H9 (cell line): ENCODE measurements around the gene KAZN. TPM values are rescaled to one million over a fixed set of nuclear protein-coding genes. Genes with fewer than 3 reads are reported as not detected.

Source experiments
- DNase-seq: peaks from one replicate; pipeline ENCODE4 v3.0.0-alpha.2; 2017
- H2AFZ ChIP-seq: one replicate; pipeline ENCODE4 v1.6.1; 2013; ENCODE audit warnings: mild to moderate bottlenecking, low read length, control low read depth, moderate library complexity
- H2AK5ac ChIP-seq: 2 replicates; pipeline ENCODE4 v1.6.1; 2013; ENCODE audit warnings: low read length, control low read depth, mixed read lengths; ENCODE audit not compliant: insufficient read length
- H2BK120ac ChIP-seq: one replicate; pipeline ENCODE4 v1.6.1; 2013; ENCODE audit warnings: low read depth, mild to moderate bottlenecking, low read length, control low read depth, inconsistent platforms; ENCODE audit not compliant: poor library complexity, severe bottlenecking
- H2BK12ac ChIP-seq: 2 replicates; pipeline ENCODE4 v1.6.1; 2013; ENCODE audit warnings: low read length, control low read depth, mixed read lengths, low read depth; ENCODE audit not compliant: insufficient read length
- H2BK15ac ChIP-seq: 2 replicates; pipeline ENCODE4 v1.6.1; 2013; ENCODE audit warnings: low read depth, low read length, control low read depth
- H2BK20ac ChIP-seq: one replicate; pipeline ENCODE4 v1.6.1; 2013; ENCODE audit warnings: low read depth, mild to moderate bottlenecking, low read length, control low read depth, inconsistent platforms; ENCODE audit not compliant: poor library complexity, severe bottlenecking
- H2BK5ac ChIP-seq: 2 replicates; pipeline ENCODE4 v1.6.1; 2013; ENCODE audit warnings: low read length, control low read depth, mixed read lengths; ENCODE audit not compliant: insufficient read length
- H3K14ac ChIP-seq: 2 replicates; pipeline ENCODE4 v1.6.1; 2013; ENCODE audit warnings: low read length, control low read depth; ENCODE audit not compliant: insufficient read depth
- H3K18ac ChIP-seq: 2 replicates; pipeline ENCODE4 v1.6.1; 2013; ENCODE audit warnings: low read depth, mild to moderate bottlenecking, mixed read lengths, low read length, control low read depth; ENCODE audit not compliant: insufficient read length
- H3K23ac ChIP-seq: 2 replicates; pipeline ENCODE4 v1.6.1; 2013; ENCODE audit warnings: low read length, control low read depth, mixed read lengths, low read depth; ENCODE audit not compliant: insufficient read length
- H3K23me2 ChIP-seq: 2 replicates; pipeline ENCODE4 v1.6.1; 2013; ENCODE audit warnings: low read depth, mild to moderate bottlenecking, mixed read lengths, low read length, control low read depth; ENCODE audit not compliant: insufficient read length, poor library complexity, severe bottlenecking
- H3K27ac ChIP-seq: 2 replicates; pipeline ENCODE4 v1.5.1; 2013; ENCODE audit warnings: low read length, control low read depth, mixed read lengths, low read depth; ENCODE audit not compliant: insufficient read length
- H3K27me3 ChIP-seq: 2 replicates; pipeline ENCODE4 v1.6.1; 2013; ENCODE audit warnings: low read length, control low read depth, inconsistent platforms; ENCODE audit not compliant: insufficient read depth
- H3K4ac ChIP-seq: 2 replicates; pipeline ENCODE4 v1.6.1; 2013; ENCODE audit warnings: low read depth, mild to moderate bottlenecking, control low read depth, inconsistent platforms, low read length, moderate library complexity
- H3K4me1 ChIP-seq: 2 replicates; pipeline ENCODE4 v1.6.1; 2013; ENCODE audit warnings: low read length, control low read depth, inconsistent platforms; ENCODE audit not compliant: insufficient read depth
- H3K4me2 ChIP-seq: 2 replicates; pipeline ENCODE4 v1.6.1; 2013; ENCODE audit warnings: low read length, control low read depth, mixed read lengths; ENCODE audit not compliant: insufficient read length, insufficient read depth
- H3K56ac ChIP-seq: 2 replicates; pipeline ENCODE4 v1.6.1; 2013; ENCODE audit warnings: low read depth, mild to moderate bottlenecking, mixed read lengths, low read length, control low read depth; ENCODE audit not compliant: insufficient read length
- H3K79me1 ChIP-seq: 2 replicates; pipeline ENCODE4 v1.6.1; 2013; ENCODE audit warnings: low read depth, mild to moderate bottlenecking, moderate library complexity, low read length, control low read depth, inconsistent platforms; ENCODE audit not compliant: insufficient read depth, poor library complexity, severe bottlenecking
- H3K79me2 ChIP-seq: 2 replicates; pipeline ENCODE4 v1.6.1; 2013; ENCODE audit warnings: low read length, control low read depth, inconsistent platforms; ENCODE audit not compliant: insufficient read depth
- H3K9ac ChIP-seq: 2 replicates; pipeline ENCODE4 v1.6.1; 2013; ENCODE audit warnings: low read length, control low read depth, mixed read lengths; ENCODE audit not compliant: insufficient read length; ENCODE audit errors: extremely low read depth
- H3K9me3 ChIP-seq: one replicate; pipeline ENCODE4 v1.6.1; 2013; ENCODE audit warnings: low read depth, low read length, inconsistent platforms; ENCODE audit not compliant: control insufficient read depth
- H3T11ph ChIP-seq: one replicate; pipeline ENCODE4 v1.6.1; 2013; ENCODE audit warnings: mild to moderate bottlenecking, low read length, control low read depth, inconsistent platforms
- H4K20me1 ChIP-seq: one replicate; pipeline ENCODE4 v1.6.1; 2013; ENCODE audit not compliant: control insufficient read depth, insufficient read length, insufficient read depth
- H4K5ac ChIP-seq: 2 replicates; pipeline ENCODE4 v1.6.1; 2013; ENCODE audit warnings: low read depth, mild to moderate bottlenecking, mixed read lengths, low read length, control low read depth; ENCODE audit not compliant: insufficient read length
- H4K8ac ChIP-seq: replicated peaks from 2 replicates; pipeline ENCODE4 v1.6.1; 2013; ENCODE audit warnings: low read length, control low read depth, mixed read lengths, low read depth; ENCODE audit not compliant: insufficient read length
- H4K91ac ChIP-seq: 2 replicates; pipeline ENCODE4 v1.6.1; 2013; ENCODE audit warnings: low read depth, mild to moderate bottlenecking, moderate library complexity, mixed read lengths, low read length, control low read depth; ENCODE audit not compliant: insufficient read length
- H3K27ac Mint-ChIP-seq, 3 experiments: 2 replicates in 2 of 3; 3 replicates in 1 of 3; pipeline ENCODE4 v1.8.0; 2020 to 2021; ENCODE audit warnings: mixed read lengths in 3 of 3, mild to moderate bottlenecking in 1 of 3, moderate library complexity in 1 of 3
- H3K27me3 Mint-ChIP-seq: 2 replicates; pipeline ENCODE4 v1.8.0; 2021; ENCODE audit warnings: low read depth, mild to moderate bottlenecking, moderate library complexity, mixed read lengths
- H3K36me3 Mint-ChIP-seq, 3 experiments: 2 replicates in 2 of 3; 3 replicates in 1 of 3; pipeline ENCODE4 v1.8.0; 2020 to 2021; ENCODE audit warnings: low read depth in 3 of 3, mixed read lengths in 3 of 3; ENCODE audit not compliant: insufficient read depth in 1 of 3
- H3K4me1 Mint-ChIP-seq, 2 experiments: 2 replicates each; pipeline ENCODE4 v1.8.0; 2020; ENCODE audit warnings: mixed read lengths in 2 of 2
- H3K4me3 Mint-ChIP-seq, 2 experiments: 2 replicates in 1 of 2; 3 replicates in 1 of 2; pipeline ENCODE4 v1.8.0; 2020 to 2021; ENCODE audit warnings: mild to moderate bottlenecking in 2 of 2, mixed read lengths in 2 of 2, moderate library complexity in 1 of 2
- H3K9me3 Mint-ChIP-seq, 2 experiments: 2 replicates in 1 of 2; 3 replicates in 1 of 2; pipeline ENCODE4 v1.8.0; 2020; ENCODE audit warnings: mild to moderate bottlenecking in 2 of 2, mixed read lengths in 2 of 2, moderate library complexity in 1 of 2
- WGBS: extraction: QIAGEN DNeasy Blood & Tissue Kit; methylation state at CpG from one replicate; pipeline ENCODE4 v1.1.7; 2013; ENCODE audit warnings: missing lambda C conversion rate, low lambda C conversion rate, mixed read lengths; ENCODE audit not compliant: insufficient read length; ENCODE audit errors: extremely low coverage; 5-methylcytosine and 5-hydroxymethylcytosine counted together
- total RNA-seq: library from RNA; stranded (reverse); gene quantifications from 2 replicates; pipeline ENCODE4 v1.2.1, GENCODE V29; 2021
- TF ChIP-seq, protein P1 (sequence below): fragments of 200-600 bp; sonication (generic); conservative IDR thresholded peaks from 3 replicates; pipeline ENCODE4 v1.8.0; 2021; ENCODE audit warnings: antibody characterized with exemption, mild to moderate bottlenecking

KAZN gene
- total RNA-seq, 1 experiment from 2014 or later: 7.6 TPM

GRCh38 chr1:14865106-14865505 is 266.6 kb downstream of the KAZN start:
- Histone ChIP-seq H3K4me1 (no peaks in the 10 kb centered on the region), H3K27me3 (no peaks in the 10 kb centered on the region), H4K8ac (no peak overlapping the region), H3K56ac (no peak overlapping the region), H2BK5ac (no peak overlapping the region), H4K5ac (no peak overlapping the region), H3K79me2 (no peaks in the 10 kb centered on the region), H3K9me3 (no peaks in the 10 kb centered on the region), H3K23ac (no peak overlapping the region), H3K4me2 (no peak overlapping the region), H3K79me1 (no peaks in the 10 kb centered on the region), H3K9ac (no peak overlapping the region), H2AK5ac (no peak overlapping the region), H4K91ac (no peak overlapping the region), H3K4ac (no peak overlapping the region), H3T11ph (no peak overlapping the region), H3K27ac (no peak overlapping the region), H2BK20ac (no peak overlapping the region), H2BK15ac (no peak overlapping the region), H2BK120ac (no peak overlapping the region), H2BK12ac (no peak overlapping the region), H3K23me2 (no peaks in the 10 kb centered on the region), H3K14ac (no peak overlapping the region), H2AFZ (no peak overlapping the region), H4K20me1 (no peaks in the 10 kb centered on the region), H3K18ac (no peak overlapping the region)
- TF ChIP-seq, protein P1, sequence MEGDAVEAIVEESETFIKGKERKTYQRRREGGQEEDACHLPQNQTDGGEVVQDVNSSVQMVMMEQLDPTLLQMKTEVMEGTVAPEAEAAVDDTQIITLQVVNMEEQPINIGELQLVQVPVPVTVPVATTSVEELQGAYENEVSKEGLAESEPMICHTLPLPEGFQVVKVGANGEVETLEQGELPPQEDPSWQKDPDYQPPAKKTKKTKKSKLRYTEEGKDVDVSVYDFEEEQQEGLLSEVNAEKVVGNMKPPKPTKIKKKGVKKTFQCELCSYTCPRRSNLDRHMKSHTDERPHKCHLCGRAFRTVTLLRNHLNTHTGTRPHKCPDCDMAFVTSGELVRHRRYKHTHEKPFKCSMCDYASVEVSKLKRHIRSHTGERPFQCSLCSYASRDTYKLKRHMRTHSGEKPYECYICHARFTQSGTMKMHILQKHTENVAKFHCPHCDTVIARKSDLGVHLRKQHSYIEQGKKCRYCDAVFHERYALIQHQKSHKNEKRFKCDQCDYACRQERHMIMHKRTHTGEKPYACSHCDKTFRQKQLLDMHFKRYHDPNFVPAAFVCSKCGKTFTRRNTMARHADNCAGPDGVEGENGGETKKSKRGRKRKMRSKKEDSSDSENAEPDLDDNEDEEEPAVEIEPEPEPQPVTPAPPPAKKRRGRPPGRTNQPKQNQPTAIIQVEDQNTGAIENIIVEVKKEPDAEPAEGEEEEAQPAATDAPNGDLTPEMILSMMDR: no peak
- WGBS: no CpG with 5 or more reads among the region's 5 CpGs
- Mint-ChIP-seq H3K27me3 (peaks cover 2% of the 10 kb centered on the region), H3K9me3 (no peaks in the 10 kb centered on the region), H3K36me3 (no peaks in the 10 kb centered on the region), H3K27ac (no peak overlapping the region), H3K4me1 (peaks cover 7 to 12% of the 10 kb centered on the region in 2 experiments), H3K4me3 (no peak overlapping the region)
- no peak for DNase-seq
